Endothelial cell of umbilical vein (primary cell): ENCODE results near the gene GLIS2. TPM values are rescaled to one million over a fixed set of nuclear protein-coding genes. Genes with fewer than 3 reads are reported as not detected.

Experiments
- BruUV-seq: library from RNA; stranded (reverse); fragments of 400-500 nt; replicated peaks from 2 replicates; lab custom pipeline; 2021; lab: Mats Ljungman, UMichigan
- CTCF ChIA-PET: fragments of 300-600, 350-600 bp; sonication (Branson Sonifier 250); formaldehyde crosslinking; loops from one replicate; lab custom pipeline; 2021; ENCODE audit warnings: antibody characterized with exemption, inconsistent platforms; lab: Charles Lee
- POLR2A ChIA-PET: fragments of 300-600, 350-600 bp; sonication (Branson Sonifier 250); formaldehyde crosslinking; loops from one replicate; lab custom pipeline; 2021; ENCODE audit warnings: antibody characterized with exemption, inconsistent platforms; lab: Charles Lee
- DNase-seq: peaks from one replicate; pipeline ENCODE4 v3.0.0-alpha.2; 2011; ENCODE audit warnings: low read depth, low spot score
- FAIRE-seq: peaks from 2 replicates; lab custom pipeline; 2011; peaks lifted over from hg19 to GRCh38; lab: Jason Lieb, UNC
- H2AFZ ChIP-seq: 2 replicates; pipeline ENCODE4 v1.6.0; 2012; ENCODE audit warnings: low read depth, low read length, control low read depth, inconsistent platforms
- H3K27ac ChIP-seq: 2 replicates; pipeline ENCODE4 v1.5.1; 2011; ENCODE audit warnings: low read depth, mild to moderate bottlenecking, control low read depth, low read length, moderate library complexity; ENCODE audit not compliant: insufficient read depth
- H3K27me3 ChIP-seq, 2 experiments: 2 replicates each; pipeline versions ENCODE4 v1.6.0 to v1.6.1; 2011; ENCODE audit warnings: low read length in 2 of 2, mixed read lengths in 1 of 2; ENCODE audit not compliant: control insufficient read depth in 2 of 2, insufficient read depth in 2 of 2
- H3K36me3 ChIP-seq, 2 experiments: 2 replicates in 1 of 2; 3 replicates in 1 of 2; pipeline ENCODE4 v1.5.1; 2011; ENCODE audit warnings: low read length in 2 of 2, mild to moderate bottlenecking in 1 of 2, moderate library complexity in 1 of 2; ENCODE audit not compliant: control insufficient read depth in 2 of 2, insufficient read depth in 2 of 2; ENCODE audit errors: extremely low read depth in 1 of 2
- H3K4me1 ChIP-seq: 3 replicates; pipeline ENCODE4 v1.5.1; 2011; ENCODE audit warnings: mild to moderate bottlenecking, low read length; ENCODE audit not compliant: control insufficient read depth, insufficient read depth; ENCODE audit errors: extremely low read depth
- H3K4me2 ChIP-seq: 2 replicates; pipeline ENCODE4 v1.6.1; 2011; ENCODE audit warnings: low read length, control low read depth, mixed read lengths; ENCODE audit not compliant: insufficient read depth
- H3K4me3 ChIP-seq, 3 experiments: fragments of 200-600 bp in 1 of 3; sonication (generic), shearing (Covaris generic) in 1 of 3; replicated peaks in 1 of 3; 2 replicates each; pipeline ENCODE4 v1.5.1; 2011 to 2016; ENCODE audit warnings: control low read depth in 3 of 3, low read length in 3 of 3, mild to moderate bottlenecking in 2 of 3, inconsistent platforms in 1 of 3, low read depth in 1 of 3, moderate library complexity in 1 of 3; ENCODE audit not compliant: insufficient read depth in 1 of 3
- H3K79me2 ChIP-seq: 2 replicates; pipeline ENCODE4 v1.6.0; 2012; ENCODE audit warnings: low read length, inconsistent platforms; ENCODE audit not compliant: control insufficient read depth, insufficient read depth
- H3K9ac ChIP-seq: replicated peaks from 2 replicates; pipeline ENCODE3; 2011; ENCODE audit warnings: low read length, control low read depth; ENCODE audit not compliant: insufficient read depth; ENCODE audit errors: extremely low read depth
- H3K9me1 ChIP-seq: replicated peaks from 3 replicates; pipeline ENCODE4 v1.6.0; 2011; ENCODE audit warnings: mild to moderate bottlenecking, low read length; ENCODE audit not compliant: control insufficient read depth, insufficient read depth; ENCODE audit errors: extremely low read depth
- H3K9me3 ChIP-seq: replicated peaks from 2 replicates; pipeline ENCODE4 v1.5.1; 2012; ENCODE audit warnings: low read length, inconsistent platforms; ENCODE audit not compliant: control insufficient read depth, insufficient read depth
- H4K20me1 ChIP-seq: replicated peaks from 2 replicates; pipeline ENCODE3; 2011; ENCODE audit warnings: mild to moderate bottlenecking, low read length; ENCODE audit not compliant: control insufficient read depth, insufficient read depth; ENCODE audit errors: extremely low read depth
- EZH2 ChIP-seq: IDR thresholded peaks from 2 replicates; pipeline ENCODE4 v1.6.1; 2012; ENCODE audit warnings: borderline replicate concordance, low read depth, mild to moderate bottlenecking, moderate library complexity, low read length, inconsistent platforms; ENCODE audit not compliant: severe bottlenecking
- FOS ChIP-seq: IDR thresholded peaks from 2 replicates; pipeline ENCODE4 v1.6.1; 2011; ENCODE audit warnings: mild to moderate bottlenecking, low read length, moderate library complexity, borderline replicate concordance; ENCODE audit not compliant: insufficient read depth
- GATA2 ChIP-seq: IDR thresholded peaks from 2 replicates; pipeline ENCODE4 v1.7.0; 2011; ENCODE audit warnings: low read depth, mild to moderate bottlenecking, moderate library complexity, mixed read lengths, low read length; ENCODE audit not compliant: insufficient read length, insufficient read depth
- JUN ChIP-seq: IDR thresholded peaks from 2 replicates; pipeline ENCODE4 v1.6.1; 2011; ENCODE audit warnings: borderline replicate concordance, low read depth; ENCODE audit not compliant: insufficient read length, insufficient read depth
- MYC ChIP-seq: IDR thresholded peaks from one replicate; pipeline ENCODE4 v1.6.1; 2011; ENCODE audit warnings: mild to moderate bottlenecking, low read depth, low read length
- POLR2A ChIP-seq: IDR thresholded peaks from 2 replicates; pipeline ENCODE4 v1.6.1; 2012; ENCODE audit warnings: low read depth, mild to moderate bottlenecking, control low read depth, low read length
- POLR2AphosphoS5 ChIP-seq: IDR thresholded peaks from 2 replicates; pipeline ENCODE4 v1.6.1; 2012; ENCODE audit warnings: low read depth, mild to moderate bottlenecking, control low read depth, low read length, moderate library complexity; ENCODE audit not compliant: insufficient read depth
- dilution Hi-C: fragments of 300-500 bp; cut with MboI; formaldehyde crosslinking; loops from one replicate; pipeline ENCODE4 v1.15.0; 2019; ENCODE audit warnings: low sequenced_read_pairs; ENCODE audit not compliant: extremely low pct_ligation_motif_present
- intact Hi-C: fragments of 100-400 bp; cut with micrococcal nuclease; formaldehyde crosslinking; loops from one replicate; pipeline ENCODE4 v1.10.0; 2022
- polyA plus RNA-seq, 4 experiments: library from polyadenylated mRNA; depleted of rRNA in 3 of 4; stranded (reverse) in 3 of 4; unstranded in 1 of 4; fragments of >200 nt; gene quantifications; 2 replicates each; pipeline versions ENCODE4 v1.2.1 to v1.2.3, GENCODE V29; 2011 to 2012; ENCODE audit warnings: missing spikeins in 1 of 4
- total RNA-seq: library from RNA; stranded (reverse); gene quantifications from 2 replicates; pipeline ENCODE4 v1.2.3, GENCODE V29; 2021
- TF ChIP-seq, protein P1 (sequence below): IDR thresholded peaks from 2 replicates; pipeline ENCODE4 v1.6.1; 2011; ENCODE audit not compliant: insufficient read depth, insufficient read length
- TF ChIP-seq, protein P2 (sequence below), 2 donors: IDR thresholded peaks; 1 replicate in 1 of 2; 2 replicates in 1 of 2; pipeline ENCODE4 v1.5.1; 2011; ENCODE audit warnings: low read length in 2 of 2, mild to moderate bottlenecking in 2 of 2, moderate library complexity in 2 of 2, control low read depth in 1 of 2, inconsistent platforms in 1 of 2, low read depth in 1 of 2; ENCODE audit not compliant: insufficient read depth in 1 of 2; ENCODE audit errors: extremely low read depth in 1 of 2

Gene GLIS2
- total and polyA plus RNA-seq, 2 donors (not counting 3 experiments of a cell fraction or from before 2014, with no cell fraction given) = 4.6 to 10.1 TPM

DNA sequence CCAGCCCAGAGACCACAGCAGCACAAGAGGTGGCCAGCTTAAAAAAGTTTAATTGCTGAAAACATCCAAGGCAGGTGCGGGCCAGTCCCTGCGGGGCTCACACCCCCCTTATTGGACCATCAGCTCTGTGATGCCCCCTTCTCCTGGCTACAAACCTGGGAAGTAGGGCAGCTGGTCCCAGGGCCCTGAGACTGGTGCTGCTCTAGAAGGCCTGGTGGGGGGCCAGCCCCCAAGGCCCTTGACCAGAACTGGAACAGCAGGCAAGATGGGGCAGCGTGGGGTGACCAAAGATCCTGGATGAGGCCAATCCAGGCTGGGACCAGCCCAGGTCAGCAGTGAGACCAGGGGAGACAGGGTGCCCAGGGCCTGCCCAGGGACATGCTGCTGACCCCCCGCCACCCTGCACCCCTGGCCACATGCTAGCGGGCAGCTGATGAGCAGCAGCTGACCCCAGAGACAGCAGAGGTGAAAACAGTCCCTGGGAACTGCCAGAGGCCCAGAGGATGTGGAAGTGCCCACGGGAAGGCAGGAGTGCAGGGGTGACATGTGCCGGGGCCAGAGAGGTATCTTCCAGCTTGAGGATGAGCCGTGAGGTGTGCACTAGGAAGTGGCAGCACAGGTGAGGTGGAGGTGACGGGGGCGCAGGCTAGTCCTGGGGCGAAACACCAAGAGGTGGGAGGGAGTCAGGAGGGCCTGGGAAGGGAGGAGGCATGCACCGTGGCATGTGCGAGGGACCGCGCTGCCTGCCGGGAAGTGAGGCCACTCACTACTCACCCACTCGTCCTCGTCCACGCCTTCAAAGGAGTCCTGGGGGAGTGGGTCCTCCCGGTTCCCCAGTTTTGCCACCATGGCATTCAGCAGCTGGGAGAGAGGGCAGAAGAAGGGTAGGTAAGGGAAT lies 38.9 kb downstream of the GLIS2 start:
- DNase-seq (no peak), FAIRE-seq (no peak)
- intact Hi-C loops (no loop called here), dilution Hi-C loops (no loop called here)
- no peaks in the 10 kb centered on the region for H3K9me1 ChIP-seq
- H3K79me2 ChIP-seq = peaks cover 10% of the 10 kb centered on the region
- H3K4me3 ChIP-seq = no peak overlapping the region
- peaks cover 0 to 8% of the 10 kb centered on the region in 2 experiments for H3K36me3 ChIP-seq
- TF ChIP-seq POLR2A = no peak
- peaks cover 7% of the 10 kb centered on the region for H3K4me1 ChIP-seq
- no peaks in the 10 kb centered on the region for H4K20me1 ChIP-seq
- no peaks in the 10 kb centered on the region for H3K9me3 ChIP-seq
- ChIA-PET POLR2A (no interaction called here), CTCF (interaction anchor here (2.3 kb wide), 1 partner anchor 48 kb away, joined by 8 read pairs; no protein-coding TSS in a partner anchor)
- H3K4me2 ChIP-seq = no peak overlapping the region
- no TSS peak for BruUV-seq
- no peak overlapping the region for H3K9ac ChIP-seq
- no peak overlapping the region for H2AFZ ChIP-seq
- no peaks in the 10 kb centered on the region for H3K27me3 ChIP-seq
- H3K27ac ChIP-seq = no peak overlapping the region

DNA sequence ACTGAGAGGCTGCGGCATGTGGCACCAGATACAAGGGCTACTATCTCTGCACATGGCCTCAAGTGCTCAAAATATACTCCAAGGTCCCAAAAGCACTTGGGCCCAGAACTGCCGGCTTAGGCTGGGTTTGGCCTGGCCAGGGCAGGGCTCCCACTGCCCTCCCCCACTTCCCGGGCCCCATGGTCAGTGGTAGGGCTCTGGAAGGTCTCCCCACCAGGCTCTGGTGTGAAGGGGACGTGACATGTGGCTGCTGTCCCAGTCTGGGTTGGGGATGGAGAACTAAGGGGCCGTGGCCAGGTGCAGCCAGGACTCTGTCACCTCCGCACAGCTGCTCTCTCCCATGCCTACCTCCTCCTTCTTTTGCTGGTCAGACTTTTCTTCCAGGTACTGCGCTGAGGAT lies 41.0 kb downstream of the GLIS2 start:
- peaks cover 3% of the 10 kb centered on the region for H3K4me1 ChIP-seq
- no peaks in the 10 kb centered on the region for H3K9me1 ChIP-seq
- BruUV-seq = no TSS peak
- no peak overlapping the region for H3K27ac ChIP-seq
- no peaks in the 10 kb centered on the region for H3K27me3 ChIP-seq
- DNase-seq = no peak
- no peak overlapping the region for H3K4me2 ChIP-seq
- no peaks in the 10 kb centered on the region for H3K9me3 ChIP-seq
- no peaks in the 10 kb centered on the region for H3K79me2 ChIP-seq
- POLR2A ChIA-PET = no interaction called here
- CTCF ChIA-PET = interaction anchor here (0.7 kb wide), 1 partner anchor 46 kb away, joined by 3 read pairs; no protein-coding TSS in a partner anchor
- no peak for FAIRE-seq
- H3K4me3 ChIP-seq = no peak overlapping the region
- no peak overlapping the region for H3K9ac ChIP-seq
- H3K36me3 ChIP-seq = peaks cover 0 to 16% of the 10 kb centered on the region in 2 experiments
- intact Hi-C loops = no loop called here
- H4K20me1 ChIP-seq = no peaks in the 10 kb centered on the region
- dilution Hi-C loops = no loop called here
- no peak overlapping the region for H2AFZ ChIP-seq
- TF ChIP-seq POLR2A = no peak
- no peak for TF ChIP-seq FOS
- no peak for TF ChIP-seq GATA2
- TF ChIP-seq POLR2AphosphoS5 = no peak
- TF ChIP-seq, protein P1, sequence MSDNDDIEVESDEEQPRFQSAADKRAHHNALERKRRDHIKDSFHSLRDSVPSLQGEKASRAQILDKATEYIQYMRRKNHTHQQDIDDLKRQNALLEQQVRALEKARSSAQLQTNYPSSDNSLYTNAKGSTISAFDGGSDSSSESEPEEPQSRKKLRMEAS = no peak
- TF ChIP-seq MYC = no peak
- TF ChIP-seq EZH2 = no peak
- no peak for TF ChIP-seq JUN
- TF ChIP-seq, protein P2, sequence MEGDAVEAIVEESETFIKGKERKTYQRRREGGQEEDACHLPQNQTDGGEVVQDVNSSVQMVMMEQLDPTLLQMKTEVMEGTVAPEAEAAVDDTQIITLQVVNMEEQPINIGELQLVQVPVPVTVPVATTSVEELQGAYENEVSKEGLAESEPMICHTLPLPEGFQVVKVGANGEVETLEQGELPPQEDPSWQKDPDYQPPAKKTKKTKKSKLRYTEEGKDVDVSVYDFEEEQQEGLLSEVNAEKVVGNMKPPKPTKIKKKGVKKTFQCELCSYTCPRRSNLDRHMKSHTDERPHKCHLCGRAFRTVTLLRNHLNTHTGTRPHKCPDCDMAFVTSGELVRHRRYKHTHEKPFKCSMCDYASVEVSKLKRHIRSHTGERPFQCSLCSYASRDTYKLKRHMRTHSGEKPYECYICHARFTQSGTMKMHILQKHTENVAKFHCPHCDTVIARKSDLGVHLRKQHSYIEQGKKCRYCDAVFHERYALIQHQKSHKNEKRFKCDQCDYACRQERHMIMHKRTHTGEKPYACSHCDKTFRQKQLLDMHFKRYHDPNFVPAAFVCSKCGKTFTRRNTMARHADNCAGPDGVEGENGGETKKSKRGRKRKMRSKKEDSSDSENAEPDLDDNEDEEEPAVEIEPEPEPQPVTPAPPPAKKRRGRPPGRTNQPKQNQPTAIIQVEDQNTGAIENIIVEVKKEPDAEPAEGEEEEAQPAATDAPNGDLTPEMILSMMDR (IDR thresholded peaks at IDR 0.05; ENCODE audit: extremely low read depth in 1 of 2, insufficient read depth in 1 of 2, low read depth in 1 of 2, low read length in 2 of 2) = no peak
